Pancreas (tissue), 10 donors: ENCODE data around the gene RAVER1. TPM values are rescaled to one million over a fixed set of nuclear protein-coding genes. Genes with fewer than 3 reads are reported as not detected.
A peak's percentile ranks its signal among the peaks of the same experiment; 100 is the strongest.

Experiments
- ATAC-seq, 4 donors: fragments of 200-7000 bp; cut with Tn5 transposase; one replicate each; pipeline versions ENCODE4 v1.8.0 to v1.9.1; 2020; ENCODE audit warnings: mild to moderate bottlenecking in 4 of 4, moderate library complexity in 4 of 4
- DNase-seq, 6 donors: peaks; one replicate each; pipeline ENCODE4 v3.0.0-alpha.2; 2020
- FAIRE-seq: peaks from 2 replicates; lab custom pipeline; 2012; peaks lifted over from hg19 to GRCh38; lab: Jason Lieb, UNC
- H3K27ac ChIP-seq, 4 donors: fragments of 200-600 bp; sonication (generic); 1 replicate in 3 of 4; 2 replicates in 1 of 4; pipeline versions ENCODE4 v1.5.0 to v1.8.0; 2020
- H3K27me3 ChIP-seq, 4 donors: fragments of 200-600 bp; one replicate each; pipeline ENCODE4 v1.8.0; 2021
- H3K36me3 ChIP-seq, 3 donors: fragments of 200-600 bp; sonication (generic) in 1 of 3; one replicate each; pipeline versions ENCODE4 v1.5.0 to v1.8.0; 2020 to 2021
- H3K4me1 ChIP-seq, 3 donors: fragments of 200-600 bp; one replicate each; pipeline ENCODE4 v1.8.0; 2021
- H3K4me3 ChIP-seq, 4 donors: fragments of 200-600 bp; sonication (generic) in 2 of 4; one replicate each; pipeline versions ENCODE4 v1.5.0 to v1.8.0; 2020 to 2021
- H3K9me3 ChIP-seq, 4 donors: fragments of 200-600 bp; one replicate each; pipeline ENCODE4 v1.8.0; 2021
- WGBS, 2 donors: extraction: QIAGEN DNeasy Blood & Tissue Kit; methylation state at CpG; one replicate each; pipeline ENCODE4 v1.1.7; 2013; 5-methylcytosine and 5-hydroxymethylcytosine counted together
- intact Hi-C, 3 donors: fragments of 100-400 bp; cut with DNase I; formaldehyde crosslinking; loops; one replicate each; pipeline versions ENCODE4 v1.11.1 to v1.14.2; 2022
- polyA plus RNA-seq, 2 donors: library from polyadenylated mRNA; stranded (reverse); fragments of 200-250 nt; gene quantifications; one replicate each; pipeline ENCODE4 v1.2.3, GENCODE V29; 2013
- total RNA-seq, 6 donors: library from RNA; stranded (reverse); fragmentation: NEBNext Ultra II Directional in 4 of 6; extraction: Animal tissue kit (Norgen Biotek cat#: 25700) in 4 of 6; gene quantifications; one replicate each; pipeline versions ENCODE4 v1.2.1 to v1.2.4, GENCODE V29; 2021 to 2023
- TF ChIP-seq, protein P1 (sequence below), 4 donors: fragments of 200-600 bp; sonication (generic) in 3 of 4; IDR thresholded peaks; one replicate each; pipeline versions ENCODE4 v1.5.0 to v1.8.0; 2021; ENCODE audit warnings: antibody characterized with exemption in 4 of 4
- donor health status: healthy with polysubstance abuse.
- donor health status: DM: no; HTN: no; CAD: no; lungs with moderate emphysema.
- donor health status: DM: no; HTN: no; CAD: no.
- donor health status: control.
- donor health status: control.
- donor health status: Bipolar disorder and iron deficiency.
- donor health status: DM: yes; HTN: yes; CAD: no.
- donor health status: DM: no; HTN: no; CAD: no.
- donor health status: DM: no; HTN: no; CAD: no.
- donor health status: DM: yes; HTN: yes; CAD: no.

RAVER1 gene
- total and polyA plus RNA-seq, 8 donors: 6.0 to 17.3 (median 11.5) TPM

DNA sequence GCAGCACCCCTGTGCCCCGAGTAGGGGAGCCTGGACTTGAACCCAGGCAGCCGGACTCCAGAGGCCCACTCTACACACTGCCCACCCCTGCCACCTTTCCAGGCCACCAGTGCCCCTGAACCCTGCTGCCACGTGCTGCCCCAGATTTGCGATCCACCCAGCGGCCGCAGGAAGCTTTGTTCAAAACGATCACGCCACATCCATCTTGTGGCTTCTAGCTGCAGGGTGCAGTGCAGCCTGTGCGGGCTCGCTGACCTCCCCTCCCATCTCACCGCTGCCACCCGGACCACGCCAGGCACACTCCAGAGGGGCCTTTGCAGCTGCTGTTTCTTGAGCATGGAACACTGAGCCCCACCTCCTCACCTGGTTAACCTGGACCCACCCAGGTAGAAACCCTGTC is 3.8 kb downstream of the RAVER1 start:
- peaks cover 4 to 30% (median 20%) of the 10 kb centered on the region in 3 donors for H3K36me3 ChIP-seq
- FAIRE-seq: no peak
- no peaks in the 10 kb centered on the region for H3K27me3 ChIP-seq
- intact Hi-C loops: no loop called here
- no peak overlapping the region for H3K4me3 ChIP-seq
- no peak overlapping the region for H3K27ac ChIP-seq
- peaks cover 6 to 9% (median 8%) of the 10 kb centered on the region in 3 donors for H3K4me1 ChIP-seq
- DNase-seq: peak in 1 of 6 donors; percentile 53
- 91 to 92% methylated on average over 13 of the region's 13 CpGs for WGBS, 2 donors
- H3K9me3 ChIP-seq: no peaks in the 10 kb centered on the region
- no peak for ATAC-seq
- TF ChIP-seq, protein P1, sequence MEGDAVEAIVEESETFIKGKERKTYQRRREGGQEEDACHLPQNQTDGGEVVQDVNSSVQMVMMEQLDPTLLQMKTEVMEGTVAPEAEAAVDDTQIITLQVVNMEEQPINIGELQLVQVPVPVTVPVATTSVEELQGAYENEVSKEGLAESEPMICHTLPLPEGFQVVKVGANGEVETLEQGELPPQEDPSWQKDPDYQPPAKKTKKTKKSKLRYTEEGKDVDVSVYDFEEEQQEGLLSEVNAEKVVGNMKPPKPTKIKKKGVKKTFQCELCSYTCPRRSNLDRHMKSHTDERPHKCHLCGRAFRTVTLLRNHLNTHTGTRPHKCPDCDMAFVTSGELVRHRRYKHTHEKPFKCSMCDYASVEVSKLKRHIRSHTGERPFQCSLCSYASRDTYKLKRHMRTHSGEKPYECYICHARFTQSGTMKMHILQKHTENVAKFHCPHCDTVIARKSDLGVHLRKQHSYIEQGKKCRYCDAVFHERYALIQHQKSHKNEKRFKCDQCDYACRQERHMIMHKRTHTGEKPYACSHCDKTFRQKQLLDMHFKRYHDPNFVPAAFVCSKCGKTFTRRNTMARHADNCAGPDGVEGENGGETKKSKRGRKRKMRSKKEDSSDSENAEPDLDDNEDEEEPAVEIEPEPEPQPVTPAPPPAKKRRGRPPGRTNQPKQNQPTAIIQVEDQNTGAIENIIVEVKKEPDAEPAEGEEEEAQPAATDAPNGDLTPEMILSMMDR (IDR thresholded peaks at IDR 0.05): no peak

DNA sequence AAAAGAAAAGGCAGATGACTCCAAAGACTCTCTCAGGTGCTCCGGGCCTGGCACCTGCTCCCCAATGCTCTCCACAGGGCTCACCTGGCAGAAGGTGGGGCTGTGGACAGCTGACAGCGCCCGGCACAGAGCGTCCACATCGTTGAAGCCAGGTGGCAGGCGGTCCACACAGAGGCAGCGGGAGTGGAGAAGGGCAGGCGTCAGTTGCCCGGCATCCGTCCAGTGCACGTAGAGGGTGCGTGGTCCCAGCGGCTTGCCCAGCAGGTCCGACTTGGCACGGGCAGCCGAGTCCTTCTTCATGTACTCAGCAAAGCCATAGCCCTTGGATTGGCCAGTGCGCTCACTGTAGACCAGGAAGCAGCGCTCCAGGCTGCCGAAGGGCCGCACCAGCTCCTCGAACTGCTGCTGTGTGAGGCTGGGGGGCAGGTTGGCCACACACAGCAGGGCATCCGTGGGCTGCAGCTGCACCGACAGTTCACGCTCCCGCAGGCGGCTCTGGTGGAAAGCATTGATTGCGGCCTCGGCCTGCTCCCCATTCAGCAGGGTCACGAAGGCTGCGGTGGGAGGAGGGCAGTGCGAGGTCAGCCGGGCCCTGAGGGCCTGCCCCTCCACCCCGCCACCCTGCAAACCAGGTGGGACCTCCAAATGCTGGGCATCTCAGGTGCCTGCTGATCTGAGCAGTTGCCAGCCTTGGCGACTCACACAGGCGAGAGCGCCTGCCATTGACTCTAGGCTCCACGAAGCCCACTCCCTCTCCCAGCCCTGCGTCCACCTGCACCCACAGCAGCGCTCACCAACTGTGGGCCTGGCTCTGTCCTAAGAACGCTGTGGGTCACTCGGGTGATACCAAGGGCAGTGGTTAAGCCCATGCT is 4.5 kb downstream of the RAVER1 start:
- no peak for ATAC-seq
- 92 to 95% methylated on average over 38 to 41 of the region's 41 CpGs for WGBS, 2 donors
- Histone ChIP-seq H3K36me3 (peaks cover 4 to 30% (median 20%) of the 10 kb centered on the region in 3 donors), H3K4me3 (no peak overlapping the region), H3K27me3 (no peaks in the 10 kb centered on the region), H3K4me1 (peaks cover 6 to 9% (median 8%) of the 10 kb centered on the region in 3 donors), H3K27ac (no peak overlapping the region), H3K9me3 (no peaks in the 10 kb centered on the region)
- intact Hi-C loops: no loop called here
- DNase-seq: peak in 1 of 6 donors; percentile 72
- TF ChIP-seq, protein P1 (IDR thresholded peaks at IDR 0.05): no peak
- FAIRE-seq: no peak

DNA sequence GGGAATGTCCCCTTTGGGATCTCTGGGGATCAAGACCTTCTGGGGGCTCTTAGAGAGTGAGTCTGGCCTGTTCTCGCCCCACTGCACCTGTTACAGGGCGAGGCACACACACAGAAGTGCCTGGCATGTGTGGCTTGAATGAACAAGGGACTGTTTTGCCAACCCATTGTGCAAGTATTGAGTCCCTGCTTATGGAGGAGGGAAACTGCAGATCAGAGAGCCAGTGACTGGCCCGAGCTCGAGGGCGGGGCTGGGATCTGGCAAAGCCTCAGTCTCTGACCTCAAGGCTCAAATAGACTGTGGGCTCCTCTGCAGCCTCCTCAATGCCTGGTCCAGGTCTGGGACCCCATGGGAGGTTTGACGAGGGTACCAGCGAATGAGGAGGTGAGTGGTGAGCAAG is 5.5 kb downstream of the RAVER1 start:
- no peak overlapping the region for H3K27ac ChIP-seq
- TF ChIP-seq, protein P1 (IDR thresholded peaks at IDR 0.05): no peak
- peaks cover 4 to 36% (median 20%) of the 10 kb centered on the region in 3 donors for H3K36me3 ChIP-seq
- no peaks in the 10 kb centered on the region for H3K9me3 ChIP-seq
- ATAC-seq (no peak), FAIRE-seq (no peak), DNase-seq (no peak)
- peaks cover 6 to 9% (median 8%) of the 10 kb centered on the region in 3 donors for H3K4me1 ChIP-seq
- intact Hi-C loops: no loop called here
- H3K27me3 ChIP-seq: no peaks in the 10 kb centered on the region
- 90 to 93% methylated on average over 7 of the region's 7 CpGs for WGBS, 2 donors
- no peak overlapping the region for H3K4me3 ChIP-seq

DNA sequence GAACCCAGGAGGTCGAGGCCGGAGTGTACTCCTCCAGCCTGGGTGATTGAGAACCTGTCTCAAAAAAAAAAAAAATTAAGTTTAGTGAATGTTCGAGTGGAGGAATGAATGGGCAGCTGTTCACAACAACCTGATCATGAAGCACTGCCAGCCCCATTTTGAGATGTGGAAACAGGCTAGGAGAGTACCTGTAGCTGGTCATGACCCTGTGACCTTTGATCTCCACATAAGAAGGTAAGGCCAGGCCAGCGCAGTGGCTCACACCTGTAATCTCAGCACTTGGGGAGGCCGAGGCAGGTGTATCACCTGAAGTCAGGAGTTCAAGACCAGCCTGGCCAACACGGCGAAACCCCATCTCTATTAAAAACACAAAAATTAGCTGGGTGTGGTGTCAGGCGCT is 7.6 kb downstream of the RAVER1 start:
- TF ChIP-seq, protein P1 (IDR thresholded peaks at IDR 0.05): no peak
- intact Hi-C loops: no loop called here
- WGBS, 2 donors: 89 to 95% methylated on average over 8 of the region's 8 CpGs
- Histone ChIP-seq H3K4me1 (no peaks in the 10 kb centered on the region), H3K36me3 (peaks cover 4 to 42% (median 26%) of the 10 kb centered on the region in 3 donors), H3K27me3 (no peaks in the 10 kb centered on the region), H3K4me3 (no peak overlapping the region), H3K9me3 (no peaks in the 10 kb centered on the region), H3K27ac (no peak overlapping the region)
- no peak for FAIRE-seq
- ATAC-seq: no peak
- DNase-seq: no peak
